Osteocyte (in vitro differentiated cells): Measurements from ENCODE around the gene RAD17. TPM values are rescaled to one million over a fixed set of nuclear protein-coding genes. Genes with fewer than 3 reads are reported as not detected.
"Not testable (repeated sequence)": the region's sequence is repeated elsewhere in the genome, so short reads cannot be mapped to it uniquely, and the experiment has no call there.

ENCODE experiments used
- DNase-seq: peaks from one replicate; pipeline ENCODE4 v3.0.0; 2021; ENCODE audit warnings: mixed read lengths; ENCODE audit not compliant: unreplicated experiment; ENCODE audit errors: extremely low spot score
- H3K27ac Mint-ChIP-seq: one replicate; pipeline ENCODE4 v1.8.0; 2021; ENCODE audit warnings: mild to moderate bottlenecking, mixed read lengths; ENCODE audit not compliant: unreplicated experiment
- H3K27me3 Mint-ChIP-seq: one replicate; pipeline ENCODE4 v1.8.0; 2021; ENCODE audit warnings: mixed read lengths; ENCODE audit not compliant: unreplicated experiment
- H3K36me3 Mint-ChIP-seq: one replicate; pipeline ENCODE4 v1.8.0; 2021; ENCODE audit warnings: mixed read lengths; ENCODE audit not compliant: unreplicated experiment
- H3K4me1 Mint-ChIP-seq: one replicate; pipeline ENCODE4 v1.8.0; 2021; ENCODE audit warnings: mixed read lengths; ENCODE audit not compliant: unreplicated experiment
- H3K4me3 Mint-ChIP-seq: one replicate; pipeline ENCODE4 v1.8.0; 2021; ENCODE audit warnings: mild to moderate bottlenecking, moderate library complexity, mixed read lengths; ENCODE audit not compliant: unreplicated experiment
- H3K9me3 Mint-ChIP-seq: one replicate; pipeline ENCODE4 v1.8.0; 2021; ENCODE audit warnings: mixed read lengths; ENCODE audit not compliant: unreplicated experiment
- CTCF ChIP-seq: fragments of 200-600 bp; sonication (generic); IDR thresholded peaks from 2 replicates; pipeline ENCODE4 v1.5.0; 2021; ENCODE audit warnings: antibody characterized with exemption, mild to moderate bottlenecking, moderate library complexity
- total RNA-seq: library from RNA; stranded (reverse); gene quantifications from 2 replicates; pipeline ENCODE4 v1.2.1, GENCODE V29; 2021

RAD17 gene
- total RNA-seq, 1 donor from 2014 or later: 30.1 TPM

GRCh38 chr5:69449511-69449910 is 79.9 kb downstream of the RAD17 start:
- Mint-ChIP-seq H3K9me3 (no peaks in the 10 kb centered on the region), H3K4me1 (peaks cover 5% of the 10 kb centered on the region), H3K36me3 (no peaks in the 10 kb centered on the region), H3K27ac (no peak overlapping the region), H3K4me3 (no peak overlapping the region), H3K27me3 (no peaks in the 10 kb centered on the region)
- DNase-seq: no peak
- no peak for TF ChIP-seq CTCF

GRCh38 chr5:69450116-69450515 is 80.5 kb downstream of the RAD17 start:
- Mint-ChIP-seq H3K9me3 (no peaks in the 10 kb centered on the region), H3K27me3 (no peaks in the 10 kb centered on the region), H3K4me1 (peaks cover 5% of the 10 kb centered on the region), H3K27ac (no peak overlapping the region), H3K4me3 (no peak overlapping the region), H3K36me3 (no peaks in the 10 kb centered on the region)
- TF ChIP-seq CTCF: no peak
- no peak for DNase-seq

- not testable (repeated sequence) for H3K27me3 Mint-ChIP-seq, DNase-seq, H3K4me3 Mint-ChIP-seq, H3K36me3 Mint-ChIP-seq, H3K27ac Mint-ChIP-seq, H3K4me1 Mint-ChIP-seq, H3K9me3 Mint-ChIP-seq
These were observed 80.9 kb downstream of the RAD17 start for GRCh38 chr5:69450527-69450926.

GRCh38 chr5:69451941-69452647 is 82.5 kb downstream of the RAD17 start:
- Mint-ChIP-seq H3K27me3 (no peaks in the 10 kb centered on the region), H3K27ac (no peak overlapping the region), H3K4me1 (peaks cover 5% of the 10 kb centered on the region), H3K9me3 (no peaks in the 10 kb centered on the region), H3K36me3 (no peaks in the 10 kb centered on the region), H3K4me3 (no peak overlapping the region)
- DNase-seq: no peak
- no peak for TF ChIP-seq CTCF

GRCh38 chr5:69453487-69453886 is 83.9 kb downstream of the RAD17 start:
- H3K27me3 Mint-ChIP-seq, H3K4me3 Mint-ChIP-seq, DNase-seq, H3K9me3 Mint-ChIP-seq, H3K4me1 Mint-ChIP-seq, H3K36me3 Mint-ChIP-seq, H3K27ac Mint-ChIP-seq: not testable (repeated sequence)

GRCh38 chr5:69454460-69455249 is 85.0 kb downstream of the RAD17 start:
- peaks cover 4% of the 10 kb centered on the region for H3K9me3 Mint-ChIP-seq

GRCh38 chr5:69455428-69455988 is 85.9 kb downstream of the RAD17 start:
- H3K9me3 Mint-ChIP-seq: not testable (repeated sequence)

More at GRCh38 chr5:69454460-69455249, 85.0 kb downstream of the RAD17 start:
- no peak for DNase-seq
- Mint-ChIP-seq H3K36me3 (peaks cover 4% of the 10 kb centered on the region), H3K4me3 (peak overlapping the region; percentile 51), H3K4me1 (peaks cover 5% of the 10 kb centered on the region), H3K27ac (no peak overlapping the region), H3K27me3 (peaks cover 4% of the 10 kb centered on the region)
- no peak for TF ChIP-seq CTCF

More at GRCh38 chr5:69455428-69455988, 85.9 kb downstream of the RAD17 start:
- H3K4me1 Mint-ChIP-seq, H3K36me3 Mint-ChIP-seq, H3K27me3 Mint-ChIP-seq, DNase-seq, H3K27ac Mint-ChIP-seq, H3K4me3 Mint-ChIP-seq: not testable (repeated sequence)
